ENCODE results near the gene COX5A. TPM values are rescaled to one million over a fixed set of nuclear protein-coding genes. Genes with fewer than 3 reads are reported as not detected.
"Not testable (repeated sequence)": the region's sequence is repeated elsewhere in the genome, so short reads cannot be mapped to it uniquely, and the experiment has no call there.

Gene COX5A
- total RNA-seq, 1 experiment from 2014 or later = 280 TPM

- Mint-ChIP-seq H3K4me3 (ENCODE audit: low read depth, unreplicated experiment) (no peak overlapping the region), H3K9me3 (ENCODE audit: low read depth, unreplicated experiment) (no peaks in the 10 kb centered on the region), H3K27me3 (ENCODE audit: unreplicated experiment) (no peaks in the 10 kb centered on the region), H3K4me1 (ENCODE audit: low read depth, unreplicated experiment) (no peaks in the 10 kb centered on the region), H3K36me3 (ENCODE audit: insufficient read depth, unreplicated experiment) (peaks cover 62% of the 10 kb centered on the region), H3K27ac (ENCODE audit: unreplicated experiment) (no peak overlapping the region)
- intact Hi-C loops (cut with micrococcal nuclease; ENCODE audit: unreplicated experiment) = no loop called here
- TF ChIP-seq CTCF (IDR thresholded peaks at IDR 0.05; ENCODE audit: unreplicated experiment) = no peak
- no TSS peak for BruUV-seq (replicated peaks)
- CTCF ChIA-PET = interaction anchor here (0.6 kb wide), 1 partner anchor 373 kb away, joined by 9 read pairs; no protein-coding TSS in a partner anchor
- DNase-seq = no peak
Measured at GRCh38 chr15:74924525-74924924, 13.3 kb downstream of the COX5A start.

GRCh38 chr15:74920456-74920855 is 17.4 kb downstream of the COX5A start:
- H3K4me3 Mint-ChIP-seq (ENCODE audit: low read depth, unreplicated experiment) = no peak overlapping the region
- no peaks in the 10 kb centered on the region for H3K27me3 Mint-ChIP-seq (ENCODE audit: unreplicated experiment)
- no TSS peak for BruUV-seq (replicated peaks)
- DNase-seq = no peak
- intact Hi-C loops (cut with micrococcal nuclease; ENCODE audit: unreplicated experiment) = no loop called here
- peaks cover 52% of the 10 kb centered on the region for H3K36me3 Mint-ChIP-seq (ENCODE audit: insufficient read depth, unreplicated experiment)
- H3K27ac Mint-ChIP-seq (ENCODE audit: unreplicated experiment) = no peak overlapping the region
- no peaks in the 10 kb centered on the region for H3K4me1 Mint-ChIP-seq (ENCODE audit: low read depth, unreplicated experiment)
- no peak for TF ChIP-seq CTCF (IDR thresholded peaks at IDR 0.05; ENCODE audit: unreplicated experiment)
- no peaks in the 10 kb centered on the region for H3K9me3 Mint-ChIP-seq (ENCODE audit: low read depth, unreplicated experiment)
- CTCF ChIA-PET = interaction anchor here (0.6 kb wide), 1 partner anchor 78 kb away, joined by 3 read pairs; no protein-coding TSS in a partner anchor

- Mint-ChIP-seq H3K4me1 (ENCODE audit: low read depth, unreplicated experiment) (no peaks in the 10 kb centered on the region), H3K36me3 (ENCODE audit: insufficient read depth, unreplicated experiment) (peaks cover 65% of the 10 kb centered on the region), H3K27me3 (ENCODE audit: unreplicated experiment) (no peaks in the 10 kb centered on the region), H3K9me3 (ENCODE audit: low read depth, unreplicated experiment) (no peaks in the 10 kb centered on the region), H3K27ac (ENCODE audit: unreplicated experiment) (no peak overlapping the region), H3K4me3 (ENCODE audit: low read depth, unreplicated experiment) (no peak overlapping the region)
- no TSS peak for BruUV-seq (replicated peaks)
- intact Hi-C loops (cut with micrococcal nuclease; ENCODE audit: unreplicated experiment) = no loop called here
- no peak for TF ChIP-seq CTCF (IDR thresholded peaks at IDR 0.05; ENCODE audit: unreplicated experiment)
- DNase-seq = no peak
- CTCF ChIA-PET = interaction anchor here (0.6 to 0.7 kb wide), 2 partner anchors 70 to 376 kb away, joined by 3 to 4 read pairs; no protein-coding TSS in a partner anchor
Measured at GRCh38 chr15:74917676-74918075, 20.2 kb downstream of the COX5A start.

- H3K4me1 Mint-ChIP-seq (ENCODE audit: low read depth, unreplicated experiment); H3K27me3 Mint-ChIP-seq (ENCODE audit: unreplicated experiment); BruUV-seq (replicated peaks); H3K4me3 Mint-ChIP-seq (ENCODE audit: low read depth, unreplicated experiment); H3K27ac Mint-ChIP-seq (ENCODE audit: unreplicated experiment); H3K9me3 Mint-ChIP-seq (ENCODE audit: low read depth, unreplicated experiment); DNase-seq; intact Hi-C loops (cut with micrococcal nuclease; ENCODE audit: unreplicated experiment): not testable (repeated sequence)
- H3K36me3 Mint-ChIP-seq (ENCODE audit: insufficient read depth, unreplicated experiment) = peaks cover 39% of the 10 kb centered on the region
- CTCF ChIA-PET = interaction anchor here (0.9 kb wide), 1 partner anchor 9 kb away, joined by 6 read pairs; no protein-coding TSS in a partner anchor
Measured at GRCh38 chr15:74913799-74914198, 24.1 kb downstream of the COX5A start.

GRCh38 chr15:74913041-74913440 is 24.8 kb downstream of the COX5A start:
- H3K36me3 Mint-ChIP-seq (ENCODE audit: insufficient read depth, unreplicated experiment) = peaks cover 32% of the 10 kb centered on the region
- no peak for DNase-seq
- BruUV-seq (replicated peaks) = no TSS peak
- no peak overlapping the region for H3K4me3 Mint-ChIP-seq (ENCODE audit: low read depth, unreplicated experiment)
- no peak overlapping the region for H3K27ac Mint-ChIP-seq (ENCODE audit: unreplicated experiment)
- H3K9me3 Mint-ChIP-seq (ENCODE audit: low read depth, unreplicated experiment) = no peaks in the 10 kb centered on the region
- no peaks in the 10 kb centered on the region for H3K27me3 Mint-ChIP-seq (ENCODE audit: unreplicated experiment)
- CTCF ChIA-PET = no interaction called here
- TF ChIP-seq CTCF (IDR thresholded peaks at IDR 0.05; ENCODE audit: unreplicated experiment) = no peak
- intact Hi-C loops (cut with micrococcal nuclease; ENCODE audit: unreplicated experiment) = no loop called here
- H3K4me1 Mint-ChIP-seq (ENCODE audit: low read depth, unreplicated experiment) = no peaks in the 10 kb centered on the region
